GM19023 (cell line): Measurements from ENCODE around the gene RPAIN.
A peak's percentile ranks its signal among the peaks of the same experiment; 100 is the strongest.
"Not testable (repeated sequence)": the region's sequence is repeated elsewhere in the genome, so short reads cannot be mapped to it uniquely, and the experiment has no call there.

Source experiments
- ATAC-seq: cut with Tn5 transposase; IDR thresholded peaks from one replicate; pipeline ENCODE4 v1.9.1; 2021; ENCODE audit warnings: mild to moderate bottlenecking, moderate library complexity; ENCODE audit not compliant: unreplicated experiment

RPAIN gene

DNA sequence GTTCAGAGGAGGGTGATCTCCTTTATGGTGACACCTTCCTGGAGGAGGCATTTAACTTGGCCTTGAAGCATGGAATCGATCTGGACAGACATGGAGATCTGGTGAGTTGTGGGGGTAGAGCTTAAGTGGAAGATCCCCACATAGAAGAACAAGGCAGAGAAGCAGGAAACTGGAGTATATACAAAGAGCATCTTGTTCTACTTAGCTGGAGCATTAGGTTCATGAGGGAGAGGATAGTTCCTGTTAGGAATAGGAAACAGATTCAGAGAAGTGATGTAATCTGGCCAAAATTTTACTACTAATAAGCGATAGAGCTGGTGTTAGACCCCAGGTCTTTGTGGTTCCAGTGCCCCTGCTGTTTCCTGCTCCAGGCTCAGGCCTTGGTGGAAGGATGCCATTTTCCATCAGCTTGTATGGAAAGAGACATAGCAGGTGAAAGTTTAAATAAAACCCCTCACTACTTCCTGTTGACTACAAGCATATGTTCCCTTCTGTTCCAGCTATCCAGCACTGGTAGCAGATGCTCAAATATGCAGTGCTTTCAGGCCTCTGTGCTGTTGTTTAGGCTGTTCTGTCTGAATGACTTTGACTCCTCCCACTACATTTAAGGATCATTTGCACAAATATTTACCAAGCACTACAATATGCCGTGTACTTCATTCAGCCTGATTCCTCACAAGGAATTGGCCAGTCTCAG, 9.4 kb downstream of the RPAIN start:
- ATAC-seq = no peak

DNA sequence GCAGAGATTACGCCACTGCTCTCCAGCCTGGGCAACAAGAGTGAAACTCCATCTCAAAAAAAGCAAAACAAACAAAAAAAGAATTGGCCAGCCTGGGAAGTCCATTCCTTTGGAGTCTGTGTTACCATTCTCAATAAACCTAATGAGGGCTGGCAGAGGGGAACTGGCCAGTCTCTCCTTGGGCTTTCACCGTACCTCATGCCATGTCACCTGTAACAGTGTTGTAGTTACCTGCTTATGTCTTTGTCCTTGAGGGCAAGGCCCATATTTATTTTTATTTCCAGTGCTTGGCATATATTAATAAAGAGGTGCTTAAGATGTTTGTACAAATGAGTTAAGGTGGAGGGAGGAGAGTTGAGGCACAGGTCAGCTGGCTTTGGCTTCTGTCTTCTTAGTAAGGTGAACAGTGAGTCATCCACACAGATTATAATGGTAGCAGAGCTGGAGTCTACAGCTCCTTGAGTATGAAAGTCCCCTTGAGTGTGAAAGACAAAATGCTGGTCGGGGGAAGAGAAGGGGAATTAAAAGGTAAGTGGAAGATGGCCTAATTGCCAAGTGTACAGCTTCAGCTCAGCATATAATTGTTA, 10.5 kb downstream of the RPAIN start:
- no peak for ATAC-seq

DNA sequence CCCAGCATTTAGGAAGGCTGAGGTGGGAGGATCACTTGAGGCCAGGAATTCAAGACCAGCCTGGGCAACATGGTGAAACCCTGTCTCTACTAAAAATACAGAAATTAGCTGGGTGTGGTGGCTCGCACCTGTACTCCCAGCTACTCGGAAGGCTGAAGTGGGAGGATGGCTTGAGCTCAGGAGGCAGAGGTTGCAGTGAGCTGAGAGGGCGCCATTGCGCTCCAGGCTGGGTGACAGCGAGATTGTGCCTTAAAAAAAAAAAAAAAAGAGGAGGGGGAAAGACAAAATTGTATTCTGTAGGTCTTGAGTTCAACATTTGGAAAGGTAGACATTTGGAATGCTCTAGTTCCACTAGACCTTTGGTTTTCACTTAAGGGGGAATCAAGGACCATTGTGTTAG, 11.3 kb downstream of the RPAIN start:
- not testable (repeated sequence) for ATAC-seq

DNA sequence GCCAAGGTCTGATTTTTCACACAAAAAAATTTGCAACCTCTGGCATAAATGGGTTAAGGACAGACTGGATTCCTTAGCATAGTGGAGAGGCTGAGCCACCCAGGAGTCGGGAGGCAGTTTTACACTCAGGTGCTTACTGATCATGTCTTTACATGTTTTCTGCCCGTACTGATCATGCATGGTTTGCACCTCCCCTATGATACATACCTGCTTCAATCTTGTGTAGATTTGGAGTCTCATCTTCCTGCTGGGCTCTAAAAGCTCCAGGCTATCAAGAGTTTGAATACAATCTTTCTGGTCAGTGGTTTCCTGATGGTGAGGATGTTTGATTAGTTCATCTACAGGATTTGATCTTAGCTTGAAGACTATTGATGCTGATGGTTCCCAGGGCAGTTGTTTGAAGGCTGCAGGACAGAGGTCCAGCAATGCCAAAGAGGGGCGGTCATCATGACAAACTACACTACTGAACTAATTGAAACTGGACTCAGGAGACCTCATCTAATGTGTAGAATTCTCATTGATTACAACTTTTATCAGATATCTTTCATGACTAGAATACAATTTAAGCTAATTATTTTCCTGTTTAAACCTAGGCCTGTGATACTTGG, 12.1 kb downstream of the RPAIN start:
- no peak for ATAC-seq

DNA sequence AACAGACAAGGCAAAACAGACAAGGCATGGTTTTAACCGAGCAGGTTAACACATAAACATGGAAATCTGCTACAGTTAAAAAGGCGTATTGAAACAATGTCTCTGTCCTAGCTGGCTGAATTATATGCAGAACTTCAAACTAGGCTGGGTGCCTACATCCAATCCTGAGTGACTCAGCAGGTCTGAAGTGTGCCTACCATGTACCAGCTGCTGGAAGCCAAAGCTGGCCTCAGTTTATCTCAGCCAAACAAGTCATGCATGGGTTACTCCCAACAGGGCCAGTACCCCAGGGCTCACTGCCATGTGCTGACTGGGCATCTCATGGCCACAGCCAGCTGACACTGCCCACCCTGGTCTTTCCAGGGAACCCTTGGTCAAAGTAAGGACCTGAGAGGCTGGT, 15.0 kb downstream of the RPAIN start:
- no peak for ATAC-seq

DNA sequence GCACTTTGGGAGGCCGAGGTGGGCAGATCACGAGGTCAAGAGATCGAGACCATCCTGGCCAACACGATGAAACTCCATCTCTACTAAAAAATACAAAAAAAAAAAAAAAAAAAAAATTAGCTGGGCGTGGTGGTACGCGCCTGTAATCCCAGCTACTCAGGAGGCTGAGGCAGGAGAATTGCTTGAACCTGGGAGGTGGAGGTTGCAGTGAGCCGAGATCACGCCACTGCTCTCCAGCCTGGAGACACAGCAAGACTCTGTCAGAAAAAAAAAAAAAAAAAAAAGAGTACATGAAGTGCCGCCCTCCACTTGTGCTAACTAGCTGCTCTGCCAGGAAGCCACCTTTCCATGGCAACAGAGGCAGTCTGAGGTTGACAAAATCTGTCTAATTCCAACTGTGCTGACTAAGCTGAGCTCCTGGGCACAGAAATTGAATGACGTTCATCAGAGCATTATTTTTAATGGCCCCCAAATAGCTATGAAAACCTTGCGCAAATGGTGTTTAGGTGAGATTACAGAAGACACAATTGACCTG, 15.9 kb downstream of the RPAIN start:
- ATAC-seq = not testable (repeated sequence)

DNA sequence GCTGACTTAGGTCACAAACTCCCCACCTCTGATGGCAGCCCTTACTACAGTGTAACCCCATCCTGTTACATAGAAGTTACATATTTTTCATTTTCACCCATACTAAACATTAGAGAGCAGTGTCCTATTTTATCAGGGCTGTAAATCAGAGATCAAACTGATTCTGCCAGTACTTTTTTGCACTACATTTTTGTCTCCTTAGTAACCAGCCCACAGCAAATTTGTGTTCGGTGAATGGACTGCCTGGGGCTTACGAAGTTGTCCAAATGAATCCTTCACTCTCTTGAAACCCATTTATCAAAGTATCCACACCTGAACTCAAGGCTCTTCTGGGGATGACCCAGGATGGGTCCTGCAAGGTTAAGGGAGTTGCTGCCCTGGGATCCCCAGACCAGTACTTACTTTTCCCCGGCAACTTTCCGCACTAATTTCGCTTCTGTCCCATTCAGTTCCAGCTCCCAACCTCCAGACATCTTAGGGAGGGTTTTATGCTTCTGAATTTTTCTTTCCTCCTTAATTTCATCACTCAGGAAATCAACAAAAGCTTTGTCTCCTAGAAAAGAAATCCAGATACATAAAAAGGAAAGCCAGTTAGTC, 17.8 kb downstream of the RPAIN start:
- no peak for ATAC-seq

DNA sequence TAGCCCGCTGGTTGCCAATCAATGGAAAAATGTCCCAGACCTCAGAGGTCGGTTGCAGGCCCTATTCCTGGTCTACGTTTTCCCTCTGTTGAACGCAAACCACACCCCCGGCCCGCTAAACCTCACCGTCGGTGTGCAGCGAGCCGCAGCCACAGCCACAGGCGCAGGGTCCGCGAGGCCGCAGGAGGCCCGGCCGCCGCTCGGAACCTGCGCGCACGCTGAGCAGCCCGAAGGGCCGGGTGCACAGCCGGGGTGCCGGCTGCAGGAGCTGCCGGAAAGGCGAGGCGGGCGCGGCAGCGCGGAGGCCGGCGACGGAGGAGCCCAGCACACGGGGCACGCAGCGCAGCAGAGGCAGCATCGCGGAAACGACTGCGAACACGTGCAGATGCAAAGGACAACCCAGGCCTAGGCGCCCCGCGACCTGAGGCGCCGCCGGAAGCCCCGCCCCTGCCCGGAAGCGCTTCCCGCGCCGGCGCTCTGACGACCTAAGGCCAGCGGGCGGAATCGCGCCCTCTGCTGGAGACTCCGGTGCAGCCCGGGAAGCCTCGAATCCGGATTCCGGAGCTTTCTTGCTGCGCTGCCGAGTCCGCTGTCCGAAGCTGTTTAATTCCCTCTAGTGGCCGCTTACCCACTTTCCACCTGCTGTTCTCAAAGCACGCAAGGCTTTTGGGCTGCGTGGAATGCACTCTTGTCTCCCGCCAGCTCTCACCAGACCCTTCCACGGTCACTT, 18.9 kb downstream of the RPAIN start, which contains the start of gene C1QBP:
C1QBP (minus strand) TSS at position 440 of the 730 bp plus-strand sequence; CDS start at position 358, 82 bp downstream.
- peak; percentile 80 for ATAC-seq

DNA sequence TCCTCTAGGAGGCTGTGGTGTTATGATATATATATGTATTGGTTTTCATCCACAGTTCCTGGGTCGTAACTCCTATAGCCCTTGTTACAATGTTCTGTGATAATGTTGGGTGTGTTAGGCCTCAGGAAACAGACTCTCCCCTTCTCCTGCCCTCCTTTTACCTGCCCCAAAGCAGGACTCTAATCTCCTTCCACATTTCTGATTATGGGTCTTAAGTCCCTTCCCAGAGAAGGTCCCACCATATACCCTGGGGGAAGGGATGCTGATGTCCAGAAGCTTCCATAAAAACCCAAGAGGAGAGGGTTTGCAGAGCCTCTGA, 19.4 kb downstream of the RPAIN start:
- no peak for ATAC-seq

DNA sequence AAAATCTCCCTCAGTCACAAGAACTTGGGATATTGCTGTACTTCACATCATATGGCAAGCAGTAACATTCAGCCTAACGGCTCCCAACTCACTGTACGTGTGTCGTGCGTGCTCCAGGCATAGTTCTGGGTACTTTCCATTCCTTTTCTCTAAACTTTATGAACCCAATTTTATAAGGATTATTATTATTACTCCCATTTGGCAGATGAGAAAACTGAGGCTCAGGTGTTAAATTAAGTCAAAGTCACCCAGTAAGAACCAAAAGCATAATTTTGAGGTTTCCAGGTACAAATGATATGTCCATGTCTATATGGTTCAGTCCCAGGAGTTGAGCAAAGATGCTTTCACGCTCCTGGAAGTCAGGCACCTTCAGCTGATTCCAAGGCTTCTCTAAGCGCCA, 23.7 kb downstream of the RPAIN start:
- no peak for ATAC-seq

DNA sequence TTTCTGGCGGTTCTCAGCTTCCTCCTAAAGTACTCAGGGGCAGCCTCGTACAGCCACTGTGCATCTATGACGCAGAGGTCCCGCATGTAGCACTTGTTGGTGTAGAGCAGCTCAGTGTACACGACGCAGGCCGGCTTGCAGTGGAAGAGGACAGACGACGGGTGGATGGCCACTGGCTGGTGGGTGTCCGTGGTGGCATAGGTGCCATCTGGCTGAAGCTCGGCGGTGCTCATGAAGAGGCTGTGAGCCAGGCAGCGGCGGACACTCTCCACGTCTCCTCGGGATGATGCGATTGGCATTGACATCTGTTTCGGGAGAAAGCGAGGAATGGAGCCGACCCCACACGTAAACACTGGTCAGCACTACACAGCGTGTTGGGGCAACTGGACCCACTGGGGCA, 24.2 kb downstream of the RPAIN start:
- ATAC-seq = no peak

DNA sequence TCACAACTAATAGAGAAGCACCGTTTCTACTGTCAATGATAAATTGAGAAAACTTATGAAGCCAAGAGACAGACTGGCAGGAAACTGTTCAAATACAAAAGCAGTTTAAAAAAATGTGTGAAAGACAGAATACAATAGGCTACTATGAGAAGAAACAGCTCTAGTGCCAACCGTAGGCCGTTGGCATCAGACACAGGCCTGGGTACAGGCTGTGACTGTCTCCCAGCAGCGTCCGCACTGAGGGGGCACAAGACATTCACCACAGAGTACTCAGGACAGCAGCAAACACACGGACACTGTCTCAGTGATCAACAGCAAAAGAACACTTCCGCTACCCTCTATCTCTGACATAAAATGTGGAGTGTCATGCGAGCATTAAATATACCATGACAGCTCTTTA, 26.8 kb downstream of the RPAIN start:
- no peak for ATAC-seq

DNA sequence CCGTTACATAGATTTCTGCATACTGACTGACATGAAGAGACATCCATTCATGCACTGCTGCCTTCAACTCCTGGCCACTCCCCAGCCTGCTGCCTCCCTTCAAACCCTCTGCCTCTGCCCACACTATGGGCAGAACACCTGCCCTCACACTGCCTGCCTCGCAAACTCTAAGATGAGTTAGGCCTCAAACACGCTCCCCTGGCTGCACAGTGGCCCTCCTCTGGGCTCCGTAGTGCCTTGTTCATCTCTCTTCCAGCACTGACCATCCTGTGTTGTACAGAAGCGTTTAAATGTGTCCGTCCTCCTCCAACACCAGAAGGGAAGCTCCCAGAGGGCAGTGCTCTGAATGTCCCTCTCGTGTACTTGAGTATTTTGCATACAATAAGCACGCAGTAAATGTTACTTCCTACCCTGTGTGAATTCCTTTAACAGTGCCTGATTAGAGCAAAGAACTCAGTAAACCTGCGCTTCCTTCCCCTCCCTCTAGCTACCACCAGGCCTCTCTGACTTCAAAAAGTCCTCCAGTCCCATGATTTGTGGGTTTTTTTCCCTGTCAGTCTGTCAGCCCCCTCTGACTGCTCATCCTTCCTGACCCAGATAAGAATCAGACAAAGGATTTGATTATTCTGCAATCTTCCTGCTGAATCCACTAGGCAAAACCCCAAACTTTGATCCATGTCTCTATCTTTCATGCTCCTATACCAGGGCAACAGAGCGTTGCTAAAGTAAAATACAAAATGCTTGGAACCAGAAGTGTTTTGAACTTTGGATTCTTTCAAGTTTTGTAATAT, 44.9 kb downstream of the RPAIN start:
- ATAC-seq = no peak

DNA sequence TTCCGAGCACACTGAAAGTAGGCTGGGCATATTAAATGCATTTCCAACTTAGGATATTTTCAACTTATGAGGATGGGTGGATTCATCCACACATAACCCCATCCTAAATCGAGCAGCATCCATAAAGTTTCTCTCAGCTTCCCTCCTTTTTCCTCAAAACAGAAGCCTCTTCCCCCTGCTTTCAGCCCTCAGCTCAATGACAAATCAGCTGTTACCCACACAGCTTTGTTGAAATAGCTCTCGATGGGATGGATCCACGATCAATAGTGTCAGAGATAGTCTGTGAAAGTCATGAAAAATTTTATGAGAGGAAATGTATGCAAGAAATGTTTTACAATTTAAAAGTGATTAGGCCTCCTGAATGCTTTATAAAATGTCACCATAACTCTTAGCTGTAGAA, 46.3 kb downstream of the RPAIN start:
- no peak for ATAC-seq

DNA sequence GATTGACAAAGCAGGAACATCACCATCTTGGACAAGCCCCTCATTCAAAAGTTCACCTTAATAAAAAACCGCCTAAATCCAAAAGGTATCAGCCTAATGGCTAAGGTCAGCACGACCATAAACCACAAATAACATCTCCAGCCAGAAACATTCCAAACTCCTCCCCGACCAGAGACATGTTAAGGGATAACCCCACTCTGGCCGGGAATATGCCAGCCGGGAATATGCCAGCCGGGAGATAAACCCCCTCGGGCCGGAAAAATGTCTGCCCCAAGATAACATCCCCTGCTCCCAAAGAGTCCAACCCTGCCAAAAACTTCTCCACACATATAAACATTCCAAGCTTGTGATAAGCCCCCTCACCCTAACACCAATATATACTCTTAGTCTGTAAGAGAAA, 47.4 kb downstream of the RPAIN start:
- no peak for ATAC-seq

DNA sequence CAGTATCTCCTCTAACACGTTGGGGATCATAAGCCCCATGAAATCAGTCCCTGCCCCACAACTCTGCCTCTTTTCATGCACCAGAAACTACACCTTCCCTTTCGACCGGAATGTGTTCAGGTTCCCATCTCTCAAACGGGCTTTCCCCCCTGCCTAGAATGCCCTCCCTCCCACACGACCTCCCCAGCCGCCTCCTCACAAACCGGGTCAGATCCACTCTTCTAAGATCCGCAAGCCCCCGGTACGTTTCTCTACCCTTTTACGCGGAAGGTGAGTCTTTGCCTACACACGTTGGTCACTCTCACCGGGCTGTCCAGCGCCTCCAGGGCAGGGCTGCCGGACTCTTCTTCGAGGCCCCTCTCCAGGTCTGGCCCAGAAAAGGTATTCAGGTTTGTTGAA, 48.1 kb downstream of the RPAIN start:
- ATAC-seq = peak; percentile 24

DNA sequence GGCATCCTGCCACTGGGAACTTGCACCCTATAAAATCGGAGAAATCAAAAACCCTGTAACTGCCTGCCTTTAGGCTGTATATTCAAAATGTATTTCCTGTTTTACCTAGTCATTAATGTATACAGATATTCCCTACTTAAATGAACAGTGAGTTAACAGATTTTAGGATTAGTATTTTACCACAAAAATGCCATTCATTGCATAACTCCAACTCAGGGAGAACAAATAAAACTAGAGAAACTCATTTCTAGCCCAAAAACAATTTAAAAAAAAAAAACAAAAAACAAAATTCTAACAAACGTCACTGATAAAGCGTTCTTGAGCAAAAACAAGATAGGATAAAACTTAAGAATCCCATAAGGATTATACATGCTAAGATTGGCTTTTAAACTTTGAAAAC, 52.5 kb downstream of the RPAIN start:
- no peak for ATAC-seq

DNA sequence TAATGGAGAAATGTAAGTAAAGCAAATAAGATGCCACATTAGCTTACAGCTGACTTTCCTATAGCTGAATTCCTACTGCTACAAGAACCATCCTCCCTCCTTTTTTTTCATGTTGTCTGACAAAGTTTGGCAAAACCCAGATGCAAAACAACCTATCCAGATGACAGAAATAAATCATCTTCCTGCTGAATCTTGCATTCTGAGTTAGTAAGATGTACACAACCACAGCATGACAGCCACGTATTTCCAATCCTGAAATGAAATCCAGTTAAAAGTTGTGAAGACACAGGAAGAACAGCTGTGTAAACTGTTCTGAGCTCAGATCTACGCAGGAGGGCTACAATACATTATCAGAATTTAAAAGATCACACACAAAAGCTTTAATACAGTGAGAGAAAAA, 53.9 kb downstream of the RPAIN start:
- ATAC-seq = no peak

DNA sequence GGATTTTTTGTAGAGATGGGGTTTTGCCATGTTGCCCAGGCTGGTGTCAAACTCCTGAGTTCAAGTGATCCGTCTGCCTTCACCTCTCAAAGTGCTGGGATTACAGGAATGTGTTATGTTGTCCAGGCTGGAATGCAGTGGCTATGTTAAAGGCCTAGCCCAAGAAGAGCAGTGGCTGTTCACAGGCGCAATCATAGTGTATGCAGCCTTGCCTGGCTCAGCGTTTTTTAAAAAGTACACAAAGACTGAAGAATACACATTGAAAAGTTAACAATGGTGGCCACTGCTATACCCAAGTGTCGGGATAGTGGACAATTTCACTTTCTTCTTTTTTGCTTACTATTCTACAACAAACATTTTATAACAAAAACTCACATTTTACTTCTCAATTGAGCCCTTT, 59.0 kb downstream of the RPAIN start:
- ATAC-seq = no peak

DNA sequence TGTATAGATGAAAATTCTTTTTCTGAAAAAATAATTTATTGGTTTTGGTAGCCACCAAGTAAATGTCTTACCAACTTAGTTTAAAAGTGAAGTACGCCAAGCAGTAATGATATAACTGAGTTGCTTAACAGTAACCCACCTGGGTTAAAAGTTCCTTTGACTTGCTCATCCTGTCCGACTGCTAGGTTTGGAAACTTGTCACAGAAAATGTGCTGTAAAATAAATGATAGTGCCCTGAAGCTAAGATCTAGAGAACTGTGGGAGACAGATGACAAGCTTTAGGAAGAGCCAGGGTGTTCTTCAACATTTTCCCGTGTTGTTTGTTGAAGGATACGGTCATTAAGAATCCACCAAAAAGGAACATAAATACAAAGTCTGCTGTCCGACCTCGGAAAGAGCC, 61.0 kb downstream of the RPAIN start:
- no peak for ATAC-seq

DNA sequence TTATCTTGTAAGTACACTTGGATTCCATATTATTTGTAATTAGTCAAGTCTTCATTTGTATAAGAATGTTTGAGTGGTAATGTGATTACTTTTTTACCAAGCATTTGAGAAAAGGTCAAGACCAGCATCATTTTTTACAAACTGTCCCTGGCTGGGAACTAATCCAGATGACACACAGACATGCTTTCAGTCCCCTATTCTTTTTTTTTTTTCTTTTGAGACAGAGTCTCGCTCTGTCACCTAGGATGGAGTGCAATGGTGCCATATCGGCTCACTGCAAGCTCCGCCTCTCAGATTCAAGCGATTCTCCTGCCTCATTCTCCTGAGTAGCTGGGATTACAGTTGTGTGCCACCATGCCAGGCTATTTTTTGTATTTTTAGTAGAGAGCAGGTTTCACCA, 61.5 kb downstream of the RPAIN start:
- ATAC-seq = no peak
